Superior temporal gyrus (tissue), 1 donor: ENCODE measurements around the gene C1orf159.
"Not testable (repeated sequence)": the region's sequence is repeated elsewhere in the genome, so short reads cannot be mapped to it uniquely, and the experiment has no call there.

Experiments used
- DNase-seq: peaks from one replicate; pipeline ENCODE4 v3.0.0-alpha.2; 2016; ENCODE audit errors: extremely low spot score

C1orf159 gene

DNA sequence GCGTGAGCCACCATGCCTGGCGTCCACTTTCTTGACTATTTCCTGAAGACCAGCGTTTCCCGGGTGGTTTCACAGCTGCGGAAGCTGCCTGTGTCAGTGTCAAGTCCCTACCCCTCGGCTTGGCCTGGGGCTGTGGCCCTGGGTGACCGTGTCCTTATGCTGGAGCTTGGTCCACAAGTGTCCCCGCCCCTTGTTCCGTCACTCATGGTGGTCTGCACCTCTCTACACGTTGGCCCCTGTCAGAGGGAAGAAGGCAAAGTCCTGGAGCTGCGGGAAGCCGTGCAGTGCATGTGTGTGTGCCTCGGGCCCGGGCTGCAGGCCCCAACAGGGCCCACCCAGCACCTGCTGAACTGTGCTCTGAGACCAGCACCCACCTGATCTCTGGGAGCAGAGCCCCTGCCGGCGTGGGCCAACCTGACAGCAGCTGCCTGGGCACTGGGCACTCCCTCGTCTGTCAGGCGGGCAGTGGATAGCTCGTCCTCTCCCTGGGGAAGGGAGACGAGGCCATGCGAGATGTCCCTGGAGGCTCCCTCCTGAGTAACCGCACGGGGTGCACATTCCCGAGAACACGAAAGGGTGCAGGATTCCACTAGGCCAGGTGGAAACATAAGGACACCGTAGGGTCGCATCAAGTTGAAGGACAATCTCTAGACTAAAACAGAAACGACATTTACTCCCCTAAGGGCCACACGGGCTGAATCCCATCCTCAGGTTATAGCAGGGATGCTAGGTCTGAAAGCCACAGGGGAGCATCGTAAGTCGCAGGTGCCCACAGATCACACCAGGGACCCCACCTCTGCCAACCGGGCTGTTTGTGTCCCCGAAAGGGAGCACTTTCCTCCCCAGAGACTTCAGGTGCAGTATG, 2.4 kb upstream of the C1orf159 start:
- no peak for DNase-seq

GRCh38 chr1:1117469-1117831, 1.6 kb upstream of the C1orf159 start:
- DNase-seq: no peak

DNA sequence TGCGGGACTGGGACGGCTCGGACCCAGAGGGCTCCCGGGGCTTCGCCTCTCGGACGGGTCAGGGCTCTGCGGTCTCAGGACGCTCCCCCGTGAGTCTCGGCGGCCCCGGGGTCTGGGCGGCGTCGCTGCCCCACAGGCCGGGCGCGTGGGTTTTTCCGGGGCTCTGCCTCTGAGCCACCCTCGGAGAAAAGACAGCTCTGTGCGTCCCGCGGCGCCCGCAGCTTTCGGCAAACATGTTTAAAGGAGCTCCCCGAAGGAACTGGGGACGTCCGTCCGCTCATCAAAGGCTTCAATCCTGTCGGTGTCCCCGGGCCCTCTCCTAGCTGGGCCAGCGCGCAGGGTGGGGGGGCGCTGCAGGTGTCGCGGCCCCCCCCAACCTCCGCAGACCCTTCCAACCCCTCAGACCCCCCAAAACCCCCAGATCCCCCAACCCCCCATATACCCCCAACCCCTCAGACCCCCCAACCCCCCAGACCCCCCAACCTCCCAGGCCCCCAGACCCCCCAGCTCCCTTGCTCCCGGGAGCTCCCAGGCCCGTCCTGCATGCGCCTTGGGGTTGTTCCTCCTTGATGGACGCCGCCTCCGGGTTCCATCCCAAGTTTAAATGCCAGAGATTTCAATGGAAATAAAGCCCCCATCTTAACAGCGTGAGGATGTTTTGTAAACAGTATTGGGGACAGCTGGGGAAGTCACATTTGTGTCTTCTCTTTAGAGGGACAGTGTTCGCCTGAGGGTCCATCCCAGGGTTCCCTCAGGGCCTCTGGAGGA, 996 bp upstream of the C1orf159 start:
- no peak for DNase-seq

DNA sequence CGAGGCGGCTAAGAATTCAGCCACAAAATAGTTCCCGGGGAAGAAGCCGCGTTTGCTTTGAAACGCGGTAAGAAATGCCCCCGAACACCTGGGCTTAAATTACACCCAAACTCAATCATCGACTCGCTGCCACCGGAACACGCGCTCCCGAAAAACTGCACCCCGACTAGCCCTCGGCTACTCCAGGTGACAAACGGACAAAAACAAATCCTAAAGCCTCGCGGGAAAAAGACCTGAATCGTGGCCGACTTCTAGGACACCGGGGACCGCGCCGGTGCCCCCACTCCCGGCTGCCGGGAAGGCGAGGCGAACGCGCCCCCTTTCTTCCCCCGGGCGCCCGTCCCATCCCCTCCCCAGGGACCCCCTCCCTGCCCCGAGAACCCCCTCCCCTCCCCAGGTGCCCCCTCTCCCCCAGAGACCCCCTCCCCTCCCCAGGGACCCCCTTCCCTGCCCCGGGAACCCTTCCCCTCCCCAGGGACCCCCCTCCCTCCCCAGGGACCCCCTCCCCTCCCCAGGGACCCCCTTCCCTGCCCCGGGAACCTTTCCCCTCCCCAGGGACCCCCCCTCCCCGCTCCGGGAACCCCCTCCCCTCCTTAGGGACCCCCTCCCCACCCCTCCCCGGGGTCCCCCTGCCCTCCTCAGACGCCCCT, 628 bp downstream of the C1orf159 start:
- no peak for DNase-seq

GRCh38 chr1:1114431-1114830, 1.5 kb downstream of the C1orf159 start:
- no peak for DNase-seq

DNA sequence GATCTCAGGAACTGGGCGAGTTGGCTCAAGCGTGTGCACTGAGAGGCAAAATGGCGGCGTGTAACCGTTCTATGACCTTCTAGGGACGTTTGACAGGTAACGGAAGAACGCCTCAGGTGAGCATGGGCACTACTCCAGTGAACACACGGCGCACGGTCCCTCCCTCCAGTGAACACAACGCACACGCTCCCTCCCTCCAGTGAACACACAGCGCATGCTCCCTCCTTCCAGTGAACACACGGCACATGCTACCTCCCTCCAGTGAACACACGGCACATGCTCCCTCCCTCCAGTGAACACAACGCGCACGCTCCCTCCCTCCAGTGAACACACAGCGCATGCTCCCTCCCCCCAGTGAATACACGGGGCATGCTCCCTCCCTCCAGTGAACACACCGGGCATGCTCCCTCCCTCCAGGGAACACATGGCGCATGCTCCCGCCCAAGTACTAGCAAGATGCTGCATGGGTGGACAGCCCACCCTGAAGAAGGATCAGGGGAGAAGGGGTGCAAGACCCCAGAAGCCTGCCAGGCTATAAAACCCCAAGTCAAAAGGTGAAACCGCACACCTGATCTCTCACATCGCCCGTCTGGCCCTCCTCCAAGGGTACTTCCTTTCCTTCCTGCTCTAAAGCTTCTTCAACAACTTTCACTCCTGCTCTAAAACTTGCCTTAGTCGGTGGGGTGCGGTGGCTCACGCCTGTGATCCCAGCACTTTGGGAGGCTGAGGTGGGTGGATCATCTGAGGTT, 3.5 kb downstream of the C1orf159 start:
- DNase-seq: no peak

GRCh38 chr1:1111516-1112236, 4.2 kb downstream of the C1orf159 start:
- no peak for DNase-seq

DNA sequence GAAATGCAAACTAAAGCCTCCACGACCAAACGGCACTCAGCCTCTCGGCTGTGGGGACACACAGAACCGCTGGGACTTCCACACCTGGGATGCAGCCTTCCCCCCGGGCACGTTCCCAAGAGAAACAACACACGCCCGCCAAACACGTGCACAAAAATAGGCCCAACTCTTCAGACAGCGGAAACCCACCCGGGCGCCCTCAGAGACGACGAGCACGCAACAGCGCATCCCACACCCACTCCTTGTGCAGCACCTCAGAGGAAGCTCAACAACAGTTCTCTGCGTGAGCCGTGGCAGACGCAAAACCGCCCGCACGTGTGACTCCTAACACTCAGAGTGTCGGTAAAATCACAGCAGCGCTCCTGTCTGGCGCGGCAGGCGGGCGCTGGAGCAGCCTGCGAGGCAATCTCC, 5.3 kb downstream of the C1orf159 start:
- no peak for DNase-seq

DNA sequence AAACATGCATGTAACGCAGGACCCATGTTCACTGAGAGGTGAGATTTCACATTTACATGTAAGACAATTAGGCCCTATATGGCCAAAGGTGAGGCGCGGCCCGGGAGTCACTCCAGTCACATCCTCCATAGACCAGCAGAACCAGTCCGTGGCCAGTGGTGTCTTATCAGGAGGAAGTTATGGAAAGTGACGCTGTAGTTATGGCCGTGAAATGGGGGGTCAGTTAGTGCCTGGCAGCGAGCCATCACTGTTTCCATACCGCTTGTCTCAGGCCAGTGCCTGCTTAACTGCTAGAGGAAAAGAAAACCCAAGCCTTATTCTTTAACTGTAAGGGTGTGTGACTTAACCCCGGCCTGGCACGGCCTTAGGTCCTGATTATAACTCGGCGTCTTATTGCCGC, 6.1 kb downstream of the C1orf159 start:
- DNase-seq: no peak

DNA sequence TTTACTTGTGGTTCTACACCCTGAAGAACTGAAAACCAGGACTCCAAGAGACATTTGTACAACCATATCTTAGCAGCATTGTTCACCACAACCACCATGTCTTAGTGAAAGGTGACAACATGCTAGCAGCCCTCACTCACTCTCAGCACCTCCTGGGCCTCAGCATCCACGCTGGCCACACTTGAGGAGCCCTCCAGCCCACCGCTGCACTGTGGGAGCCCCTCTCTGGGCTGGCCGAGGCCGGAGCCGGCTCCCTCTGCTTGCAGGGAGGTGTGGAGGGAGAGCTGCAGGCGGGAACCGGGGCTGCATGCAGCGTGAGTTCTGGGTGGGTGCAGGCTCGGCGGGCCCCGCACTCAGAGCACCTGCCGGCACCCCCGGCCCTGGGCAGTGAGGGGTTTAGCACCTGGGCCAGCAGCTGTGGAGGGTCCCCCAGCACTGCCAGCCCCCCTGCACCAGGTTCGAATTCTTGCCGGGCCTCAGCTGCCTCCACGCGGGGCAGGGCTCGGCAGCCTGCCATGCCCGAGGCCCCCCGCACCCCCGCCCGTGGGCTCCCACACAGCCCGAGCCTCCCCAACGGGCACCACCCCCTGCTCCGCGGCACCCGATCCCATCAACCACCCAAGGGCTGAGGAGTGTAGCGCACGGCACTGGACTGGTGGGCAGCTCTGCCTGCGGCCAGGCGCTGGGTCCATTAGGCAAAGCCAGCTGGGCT, 9.2 kb downstream of the C1orf159 start:
- DNase-seq: no peak

GRCh38 chr1:1104152-1104551, 11.7 kb downstream of the C1orf159 start:
- not testable (repeated sequence) for DNase-seq

DNA sequence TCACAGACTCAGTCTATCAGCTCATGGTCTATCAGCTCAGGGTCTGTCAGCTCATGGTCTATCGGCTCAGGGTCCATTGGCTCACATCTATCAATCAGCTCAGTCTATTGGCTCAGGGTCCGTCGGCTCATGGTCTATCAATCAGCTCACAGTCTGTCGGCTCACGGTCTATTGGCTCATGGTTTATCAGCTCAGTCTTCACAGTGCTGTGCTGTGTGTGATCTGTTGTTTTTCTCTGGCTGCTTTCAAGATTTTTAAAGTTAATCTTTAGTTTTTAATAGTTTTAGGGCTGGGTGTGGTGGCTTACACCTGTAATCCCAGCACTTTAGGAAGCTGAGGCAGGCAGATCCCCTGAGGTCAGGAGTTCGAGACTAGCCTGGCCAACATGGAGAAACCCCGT, 14.4 kb downstream of the C1orf159 start:
- DNase-seq: no peak

- DNase-seq: no peak
Measured at GRCh38 chr1:1100296-1100695, 15.6 kb downstream of the C1orf159 start.

DNA sequence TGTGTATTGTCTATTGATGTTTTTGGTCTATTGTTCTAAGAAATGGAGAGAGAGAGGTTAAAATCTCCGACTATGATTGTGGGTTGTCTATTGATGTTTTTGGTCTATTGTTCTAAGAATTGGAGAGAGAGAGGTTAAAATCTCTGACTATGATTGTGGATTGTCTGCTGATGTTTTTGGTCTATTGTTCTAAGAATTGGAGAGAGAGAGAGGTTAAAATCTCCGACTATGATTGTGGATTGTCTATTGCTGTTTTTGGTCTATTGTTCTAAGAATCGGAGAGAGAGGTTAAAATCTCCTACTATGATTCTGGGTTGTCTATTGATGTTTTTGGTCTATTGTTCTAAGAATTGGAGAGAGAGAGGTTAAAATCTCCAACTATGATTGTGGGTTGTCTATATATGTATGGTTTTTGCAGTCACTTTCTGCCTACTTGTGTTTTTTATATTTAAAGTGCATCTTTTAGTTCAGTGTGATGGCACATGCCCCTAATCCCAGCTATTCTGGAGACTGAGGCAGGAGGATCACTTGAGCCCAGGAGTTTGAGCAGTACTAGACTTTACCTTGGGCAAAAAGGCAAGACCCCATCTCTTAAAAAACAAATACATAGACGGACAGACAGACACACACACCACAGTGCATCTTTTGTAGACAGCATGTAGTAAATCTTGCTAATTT, 16.2 kb downstream of the C1orf159 start:
- peak; percentile 41 for DNase-seq

- DNase-seq: peak; percentile 64
Measured at GRCh38 chr1:1098681-1099421, 17.0 kb downstream of the C1orf159 start.

GRCh38 chr1:1096136-1096535, 19.8 kb downstream of the C1orf159 start:
- not testable (repeated sequence) for DNase-seq

- no peak for DNase-seq
Measured at GRCh38 chr1:1094981-1095380, 20.9 kb downstream of the C1orf159 start.

GRCh38 chr1:1093610-1093943, 22.3 kb downstream of the C1orf159 start:
- DNase-seq: no peak

- DNase-seq: no peak
Measured at GRCh38 chr1:1092894-1093609, 22.8 kb downstream of the C1orf159 start.
